GM21528 (cell line): ENCODE measurements around the gene CTNNA3.

Experiments used
- ATAC-seq: cut with Tn5 transposase; IDR thresholded peaks from one replicate; pipeline ENCODE4 v1.9.1; 2021; ENCODE audit warnings: mild to moderate bottlenecking, moderate library complexity; ENCODE audit not compliant: unreplicated experiment, low FRiP score

CTNNA3 gene

GRCh38 chr10:66095610-66096009, 1600.4 kb downstream of the CTNNA3 start:
- ATAC-seq: no peak

GRCh38 chr10:66085906-66086305, 1610.1 kb downstream of the CTNNA3 start:
- no peak for ATAC-seq

- ATAC-seq: no peak
These were observed 1624.1 kb downstream of the CTNNA3 start for GRCh38 chr10:66071907-66072306.

GRCh38 chr10:66058594-66058993, 1637.4 kb downstream of the CTNNA3 start:
- ATAC-seq: no peak

GRCh38 chr10:66049335-66049734, 1646.7 kb downstream of the CTNNA3 start:
- no peak for ATAC-seq

- no peak for ATAC-seq
These were observed 1650.1 kb downstream of the CTNNA3 start for GRCh38 chr10:66045859-66046258.

- ATAC-seq: no peak
These were observed 1654.2 kb downstream of the CTNNA3 start for GRCh38 chr10:66041771-66042170.

- ATAC-seq: no peak
These were observed 1657.4 kb downstream of the CTNNA3 start for GRCh38 chr10:66038623-66039022.

- ATAC-seq: no peak
These were observed 1669.7 kb downstream of the CTNNA3 start for GRCh38 chr10:66026321-66026720.

- ATAC-seq: no peak
These were observed 1670.8 kb downstream of the CTNNA3 start for GRCh38 chr10:66025186-66025585.

- ATAC-seq: no peak
These were observed 1674.6 kb downstream of the CTNNA3 start for GRCh38 chr10:66021423-66021822.

GRCh38 chr10:66008221-66008620, 1687.8 kb downstream of the CTNNA3 start:
- ATAC-seq: no peak

GRCh38 chr10:66006411-66006810, 1689.6 kb downstream of the CTNNA3 start:
- no peak for ATAC-seq

GRCh38 chr10:65993451-65993850, 1702.5 kb downstream of the CTNNA3 start:
- no peak for ATAC-seq

GRCh38 chr10:65968871-65969270, 1727.1 kb downstream of the CTNNA3 start:
- no peak for ATAC-seq

- no peak for ATAC-seq
These were observed 1727.6 kb downstream of the CTNNA3 start for GRCh38 chr10:65968437-65968836.

GRCh38 chr10:65964205-65964604, 1731.8 kb downstream of the CTNNA3 start:
- no peak for ATAC-seq

GRCh38 chr10:65952086-65952485, 1743.9 kb downstream of the CTNNA3 start:
- ATAC-seq: no peak

- ATAC-seq: no peak
These were observed 1745.9 kb downstream of the CTNNA3 start for GRCh38 chr10:65950075-65950474.

GRCh38 chr10:65949526-65949925, 1746.5 kb downstream of the CTNNA3 start:
- no peak for ATAC-seq

- no peak for ATAC-seq
These were observed 1750.9 kb downstream of the CTNNA3 start for GRCh38 chr10:65945061-65945460.

- no peak for ATAC-seq
These were observed 1752.5 kb downstream of the CTNNA3 start for GRCh38 chr10:65943451-65943850.
